ENCODE results near the gene ZNF804B.

ZNF804B gene

DNA sequence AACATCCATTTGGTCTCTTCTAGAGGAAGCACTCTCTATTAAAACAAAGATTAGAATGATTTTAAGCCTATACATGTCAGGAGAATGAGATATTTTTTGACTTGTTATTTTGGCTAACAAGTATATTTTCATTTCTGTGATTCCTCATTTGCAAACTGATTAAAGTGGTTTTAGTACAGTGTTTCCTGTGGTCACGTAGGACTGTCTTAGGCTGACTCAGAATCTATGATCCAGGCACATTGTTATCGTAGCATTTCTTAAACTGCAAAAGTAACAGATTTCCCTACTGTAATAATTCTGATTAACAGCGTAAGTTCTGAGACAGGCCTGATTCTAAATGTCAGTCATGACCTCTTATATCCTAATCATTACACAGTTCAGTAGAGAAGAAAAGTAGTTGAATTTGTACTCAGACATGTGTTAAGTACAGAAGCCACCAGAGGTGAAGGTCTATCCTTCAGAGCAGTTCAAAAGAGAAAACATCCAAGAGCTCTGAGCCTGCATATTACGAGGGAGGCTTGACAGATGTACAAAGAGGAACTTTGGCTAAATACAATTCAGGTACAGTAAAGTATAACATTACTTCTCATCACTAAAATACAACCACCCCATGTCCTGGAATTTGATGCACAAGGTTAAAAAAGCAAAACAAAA is 160.1 kb downstream of the ZNF804B start:
- TF ChIP-seq ZFX (IDR thresholded peaks at IDR 0.05; ENCODE audit: borderline replicate concordance) = no peak
- H3K27ac ChIP-seq = no peak overlapping the region

DNA sequence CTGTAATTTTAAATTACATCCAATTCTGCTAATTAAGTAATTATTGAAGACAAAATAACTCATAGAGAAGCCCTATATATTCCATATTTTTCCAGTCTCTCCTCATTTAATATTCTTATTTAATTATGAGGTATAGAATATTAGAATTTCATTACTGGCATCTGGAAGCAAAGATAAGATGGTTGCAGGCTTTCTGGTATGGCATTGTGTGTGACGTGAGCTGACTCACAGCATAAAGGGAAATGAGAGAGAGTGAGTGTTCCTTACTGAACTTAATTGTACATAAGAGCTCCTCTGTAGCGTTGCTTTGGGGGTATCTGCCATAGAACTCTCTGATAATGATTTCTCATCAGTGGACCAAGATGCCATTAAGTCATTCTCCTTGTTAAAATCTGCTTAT is 163.4 kb downstream of the ZNF804B start:
- TF ChIP-seq, protein P1, sequence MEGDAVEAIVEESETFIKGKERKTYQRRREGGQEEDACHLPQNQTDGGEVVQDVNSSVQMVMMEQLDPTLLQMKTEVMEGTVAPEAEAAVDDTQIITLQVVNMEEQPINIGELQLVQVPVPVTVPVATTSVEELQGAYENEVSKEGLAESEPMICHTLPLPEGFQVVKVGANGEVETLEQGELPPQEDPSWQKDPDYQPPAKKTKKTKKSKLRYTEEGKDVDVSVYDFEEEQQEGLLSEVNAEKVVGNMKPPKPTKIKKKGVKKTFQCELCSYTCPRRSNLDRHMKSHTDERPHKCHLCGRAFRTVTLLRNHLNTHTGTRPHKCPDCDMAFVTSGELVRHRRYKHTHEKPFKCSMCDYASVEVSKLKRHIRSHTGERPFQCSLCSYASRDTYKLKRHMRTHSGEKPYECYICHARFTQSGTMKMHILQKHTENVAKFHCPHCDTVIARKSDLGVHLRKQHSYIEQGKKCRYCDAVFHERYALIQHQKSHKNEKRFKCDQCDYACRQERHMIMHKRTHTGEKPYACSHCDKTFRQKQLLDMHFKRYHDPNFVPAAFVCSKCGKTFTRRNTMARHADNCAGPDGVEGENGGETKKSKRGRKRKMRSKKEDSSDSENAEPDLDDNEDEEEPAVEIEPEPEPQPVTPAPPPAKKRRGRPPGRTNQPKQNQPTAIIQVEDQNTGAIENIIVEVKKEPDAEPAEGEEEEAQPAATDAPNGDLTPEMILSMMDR (IDR thresholded peaks at IDR 0.05) = no peak
- TF ChIP-seq ZFX (IDR thresholded peaks at IDR 0.05; ENCODE audit: borderline replicate concordance) = no peak
- no peak overlapping the region for H3K27ac ChIP-seq

DNA sequence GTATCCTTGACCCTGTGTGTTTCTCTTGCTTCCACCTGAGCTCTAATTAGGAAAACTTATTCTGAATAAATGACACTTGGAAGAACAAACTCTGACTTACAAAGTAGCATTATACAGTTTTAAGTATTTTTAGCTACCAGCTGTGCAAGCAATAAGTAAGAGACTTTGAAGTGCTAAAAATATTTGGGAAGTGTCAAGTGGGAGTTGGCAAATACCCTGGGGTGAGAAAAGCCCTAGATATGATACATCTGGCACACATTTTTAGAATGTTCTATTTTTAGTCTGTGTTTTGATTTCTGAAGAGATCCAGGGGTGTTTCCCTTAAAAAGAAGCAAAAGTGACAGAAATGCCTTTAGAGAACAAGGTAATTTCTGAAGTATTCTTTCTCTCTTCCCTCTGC is 168.8 kb downstream of the ZNF804B start:
- no peak for TF ChIP-seq ZFX (IDR thresholded peaks at IDR 0.05; ENCODE audit: borderline replicate concordance)
- TF ChIP-seq, protein P1 (IDR thresholded peaks at IDR 0.05) = no peak
- H3K27ac ChIP-seq = no peak overlapping the region

DNA sequence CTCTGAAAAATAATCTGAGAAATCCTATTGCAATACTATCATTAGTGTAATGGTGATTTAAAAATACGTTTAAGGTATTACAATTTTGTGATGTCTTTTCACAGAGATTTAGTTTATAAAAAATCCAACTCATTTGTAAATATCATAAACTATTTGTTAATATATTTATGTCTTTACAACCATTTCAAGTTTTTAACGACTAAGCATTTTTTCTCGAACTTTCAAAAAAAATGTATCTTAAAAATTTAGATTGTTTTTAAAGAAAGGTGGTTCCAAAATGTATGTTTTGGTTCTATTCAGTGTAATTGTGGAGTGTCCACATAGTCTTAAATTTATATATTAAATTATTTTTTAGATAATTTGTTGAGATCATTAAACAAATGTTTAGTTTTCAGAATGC is 170.2 kb downstream of the ZNF804B start:
- no peak overlapping the region for H3K27ac ChIP-seq
- no peak for TF ChIP-seq ZFX (IDR thresholded peaks at IDR 0.05; ENCODE audit: borderline replicate concordance)
- TF ChIP-seq, protein P1 (IDR thresholded peaks at IDR 0.05) = no peak

DNA sequence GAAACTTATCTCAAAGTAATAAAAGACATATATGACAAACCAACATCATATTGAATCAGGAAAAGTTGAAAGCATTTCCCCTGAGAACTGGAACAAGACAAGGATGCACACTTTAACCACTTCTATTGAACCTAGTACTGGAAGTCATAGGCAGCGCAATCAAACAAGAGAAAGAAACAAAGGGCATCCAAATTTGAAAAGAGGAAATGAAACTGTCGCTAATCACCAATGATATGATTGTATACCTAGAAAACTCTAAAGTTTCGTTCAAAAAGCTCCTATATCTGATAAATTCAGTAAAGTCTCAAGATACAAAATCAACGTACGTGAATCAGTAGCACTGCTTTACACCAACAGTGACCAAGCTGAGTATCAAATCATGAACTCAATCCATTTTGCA is 173.8 kb downstream of the ZNF804B start:
- TF ChIP-seq ZFX (IDR thresholded peaks at IDR 0.05; ENCODE audit: borderline replicate concordance) = no peak
- TF ChIP-seq, protein P1 (IDR thresholded peaks at IDR 0.05) = no peak
- no peak overlapping the region for H3K27ac ChIP-seq

DNA sequence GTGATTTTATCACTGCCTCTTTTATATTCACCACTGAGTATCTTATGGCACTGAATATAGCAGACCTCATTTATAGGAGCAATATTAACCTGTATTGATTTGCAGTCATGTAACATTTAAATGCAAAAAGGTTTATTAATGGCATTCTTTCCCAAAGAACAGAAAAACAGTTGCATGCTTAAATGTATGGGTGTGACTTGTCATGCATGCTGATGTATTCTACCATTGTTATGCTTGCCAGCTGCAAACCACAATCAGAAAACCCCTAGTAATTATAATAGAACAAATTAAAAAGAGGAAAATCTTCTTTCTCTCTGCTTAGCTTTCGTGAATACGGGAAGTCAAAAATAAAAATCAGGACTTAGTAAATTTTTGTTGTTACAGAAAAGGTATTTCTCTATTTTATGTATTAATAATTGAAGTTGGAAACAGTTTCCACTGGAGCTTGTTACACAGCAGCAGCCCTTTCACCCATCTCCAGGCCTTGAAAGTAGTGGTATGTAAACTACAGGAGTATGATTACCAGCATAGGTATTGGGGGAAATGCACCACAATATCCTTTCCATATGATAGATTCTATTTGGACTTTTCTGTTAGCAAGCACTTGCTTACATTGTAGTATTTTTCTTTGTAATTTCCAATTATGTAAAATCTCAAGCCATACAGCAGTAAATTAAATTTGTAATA is 183.5 kb downstream of the ZNF804B start:
- TF ChIP-seq ZFX (IDR thresholded peaks at IDR 0.05; ENCODE audit: borderline replicate concordance) = no peak
- TF ChIP-seq, protein P1 (IDR thresholded peaks at IDR 0.05) = no peak
- no peak overlapping the region for H3K27ac ChIP-seq

DNA sequence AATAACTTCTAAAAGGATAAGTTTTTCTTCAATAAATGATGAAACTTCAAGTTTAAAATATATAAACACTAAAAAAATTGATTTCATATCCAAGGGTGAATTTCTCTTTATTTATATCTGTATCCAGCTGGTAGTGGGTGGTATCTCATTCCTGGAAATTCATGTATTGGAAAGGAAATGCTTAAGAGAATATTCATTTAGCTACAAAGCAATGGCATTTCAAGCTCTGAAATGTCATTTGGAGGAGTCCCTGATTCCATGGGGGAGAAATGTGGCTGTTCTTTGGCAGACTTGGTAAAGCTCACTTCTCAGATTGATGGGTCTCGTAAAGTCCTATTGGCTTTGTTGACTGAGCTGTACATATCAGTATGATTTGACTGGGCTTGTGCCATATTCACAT is 192.3 kb downstream of the ZNF804B start:
- no peak for TF ChIP-seq ZFX (IDR thresholded peaks at IDR 0.05; ENCODE audit: borderline replicate concordance)
- TF ChIP-seq, protein P1 (IDR thresholded peaks at IDR 0.05) = no peak
- no peak overlapping the region for H3K27ac ChIP-seq

Measured in 22Rv1 (cell line).